Measurements from ENCODE around the gene KIAA0232. TPM values are rescaled to one million over a fixed set of nuclear protein-coding genes. Genes with fewer than 3 reads are reported as not detected.

Gene KIAA0232
- total RNA-seq, 1 donor from 2014 or later, result 32.1 TPM

- no peaks in the 10 kb centered on the region for H3K36me3 ChIP-seq (ENCODE audit: control insufficient read depth, insufficient read depth, low read length)
- no peak for DNase-seq (ENCODE audit: low read depth)
- H3K4me3 ChIP-seq (ENCODE audit: low read depth, low read length), result no peak overlapping the region
- no peaks in the 10 kb centered on the region for H3K27me3 ChIP-seq (ENCODE audit: control insufficient read depth, insufficient read depth, low read length)
- TF ChIP-seq CTCF (IDR thresholded peaks at IDR 0.05; ENCODE audit: insufficient read depth, low read length, poor library complexity, severe bottlenecking), result no peak
Observed at GRCh38 chr4:6803246-6803645, 20.7 kb downstream of the KIAA0232 start.

GRCh38 chr4:6804082-6804752, 21.7 kb downstream of the KIAA0232 start:
- H3K27me3 ChIP-seq (ENCODE audit: control insufficient read depth, insufficient read depth, low read length), result no peaks in the 10 kb centered on the region
- H3K4me3 ChIP-seq (ENCODE audit: low read depth, low read length), result no peak overlapping the region
- no peak for DNase-seq (ENCODE audit: low read depth)
- no peak for TF ChIP-seq CTCF (IDR thresholded peaks at IDR 0.05; ENCODE audit: insufficient read depth, low read length, poor library complexity, severe bottlenecking)
- H3K36me3 ChIP-seq (ENCODE audit: control insufficient read depth, insufficient read depth, low read length), result no peaks in the 10 kb centered on the region

DNA sequence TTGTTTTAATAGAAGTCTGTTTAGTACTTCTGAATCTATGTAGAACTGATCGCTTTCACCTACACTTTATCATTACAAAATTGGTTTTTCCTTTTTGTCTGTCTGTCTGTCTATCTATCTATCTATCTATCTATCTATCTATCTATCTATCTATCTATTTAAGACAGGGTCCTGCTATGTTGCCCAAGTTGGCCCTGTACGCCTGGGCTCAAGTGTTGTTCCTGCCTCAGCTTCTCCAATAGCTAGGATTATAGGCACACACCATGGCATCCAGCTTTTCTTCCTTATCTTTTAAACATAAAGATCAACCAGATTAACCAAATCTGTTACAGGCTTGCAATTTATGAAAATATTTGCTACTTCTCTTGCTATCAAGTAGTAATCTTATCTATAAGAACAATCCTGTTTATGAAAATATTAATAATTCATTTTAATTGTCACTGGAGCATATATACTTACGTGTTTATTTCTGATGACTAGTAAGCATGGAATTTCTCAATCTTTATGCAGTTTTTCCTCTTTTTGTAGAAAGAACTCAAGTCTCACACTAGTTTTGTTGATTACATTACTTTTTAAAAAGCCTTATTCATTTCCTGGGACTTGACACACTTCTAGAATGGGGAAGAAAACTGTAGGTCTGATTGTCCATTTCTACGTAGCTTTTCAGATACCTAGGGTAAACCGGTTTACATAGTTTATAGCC, 24.5 kb downstream of the KIAA0232 start:
- no peak for TF ChIP-seq CTCF (IDR thresholded peaks at IDR 0.05; ENCODE audit: insufficient read depth, low read length, poor library complexity, severe bottlenecking)
- H3K27me3 ChIP-seq (ENCODE audit: control insufficient read depth, insufficient read depth, low read length), result no peaks in the 10 kb centered on the region
- no peak for DNase-seq (ENCODE audit: low read depth)

GRCh38 chr4:6808259-6808658, 25.7 kb downstream of the KIAA0232 start:
- no peak for DNase-seq (ENCODE audit: low read depth)
- no peaks in the 10 kb centered on the region for H3K27me3 ChIP-seq (ENCODE audit: control insufficient read depth, insufficient read depth, low read length)
- H3K36me3 ChIP-seq (ENCODE audit: control insufficient read depth, insufficient read depth, low read length), result no peaks in the 10 kb centered on the region
- no peak for TF ChIP-seq CTCF (IDR thresholded peaks at IDR 0.05; ENCODE audit: insufficient read depth, low read length, poor library complexity, severe bottlenecking)
- H3K4me3 ChIP-seq (ENCODE audit: low read depth, low read length), result no peak overlapping the region

More for the DNA sequence above, 24.5 kb downstream of the KIAA0232 start:
- Histone ChIP-seq H3K4me3 (ENCODE audit: low read depth, low read length) (no peak overlapping the region), H3K36me3 (ENCODE audit: control insufficient read depth, insufficient read depth, low read length) (no peaks in the 10 kb centered on the region)

GRCh38 chr4:6811165-6811564, 28.6 kb downstream of the KIAA0232 start:
- no peak for DNase-seq (ENCODE audit: low read depth)
- no peaks in the 10 kb centered on the region for H3K36me3 ChIP-seq (ENCODE audit: control insufficient read depth, insufficient read depth, low read length)
- H3K27me3 ChIP-seq (ENCODE audit: control insufficient read depth, insufficient read depth, low read length), result no peaks in the 10 kb centered on the region
- no peak overlapping the region for H3K4me3 ChIP-seq (ENCODE audit: low read depth, low read length)
- TF ChIP-seq CTCF (IDR thresholded peaks at IDR 0.05; ENCODE audit: insufficient read depth, low read length, poor library complexity, severe bottlenecking), result no peak

All from kidney epithelial cell (primary cell).